Coronary artery (tissue), 2 donors: ENCODE data around the gene NBAS.

Experiments
- DNase-seq: peaks from one replicate; pipeline ENCODE4 v3.0.0-alpha.2; 2017; ENCODE audit warnings: low spot score
- H3K27ac ChIP-seq, 2 donors: fragments of 200-600 bp; sonication (generic); one replicate each; pipeline ENCODE4 v1.5.1; 2016 to 2019
- H3K4me3 ChIP-seq: fragments of 200-600 bp; sonication (generic); 2 replicates; pipeline ENCODE4 v1.5.1; 2016; ENCODE audit warnings: mild to moderate bottlenecking, moderate library complexity
- CTCF ChIP-seq: fragments of 200-600 bp; sonication (generic); IDR thresholded peaks from one replicate; pipeline ENCODE4 v1.5.1; 2019; ENCODE audit warnings: antibody characterized with exemption

Gene NBAS

GRCh38 chr2:15458277-15458676, 102.9 kb downstream of the NBAS start:
- no peak overlapping the region for H3K4me3 ChIP-seq
- DNase-seq, result no peak
- no peak for TF ChIP-seq CTCF
- no peak overlapping the region for H3K27ac ChIP-seq

- no peak overlapping the region for H3K27ac ChIP-seq
- no peak for DNase-seq
- no peak overlapping the region for H3K4me3 ChIP-seq
- TF ChIP-seq CTCF, result no peak
Observed at GRCh38 chr2:15457868-15458267, 103.3 kb downstream of the NBAS start.

GRCh38 chr2:15456352-15456751, 104.8 kb downstream of the NBAS start:
- H3K4me3 ChIP-seq, result no peak overlapping the region
- TF ChIP-seq CTCF, result no peak
- H3K27ac ChIP-seq, result no peak overlapping the region
- DNase-seq, result no peak

- DNase-seq, result no peak
- Histone ChIP-seq H3K27ac (no peak overlapping the region), H3K4me3 (no peak overlapping the region)
- TF ChIP-seq CTCF, result no peak
Observed at GRCh38 chr2:15450808-15451207, 110.3 kb downstream of the NBAS start.

- no peak overlapping the region for H3K27ac ChIP-seq
- no peak for TF ChIP-seq CTCF
- no peak for DNase-seq
- no peak overlapping the region for H3K4me3 ChIP-seq
Observed at GRCh38 chr2:15449556-15450236, 111.4 kb downstream of the NBAS start.

- Histone ChIP-seq H3K27ac (no peak overlapping the region), H3K4me3 (no peak overlapping the region)
- no peak for DNase-seq
- TF ChIP-seq CTCF, result no peak
Observed at GRCh38 chr2:15448250-15448839, 112.8 kb downstream of the NBAS start.

GRCh38 chr2:15447381-15447780, 113.8 kb downstream of the NBAS start:
- no peak overlapping the region for H3K4me3 ChIP-seq
- no peak for DNase-seq
- TF ChIP-seq CTCF, result no peak
- no peak overlapping the region for H3K27ac ChIP-seq
